Heart right ventricle (tissue), 16 donors: Measurements from ENCODE around the gene TENT4B. TPM values are rescaled to one million over a fixed set of nuclear protein-coding genes. Genes with fewer than 3 reads are reported as not detected.

ENCODE experiments used
- ATAC-seq, 8 donors: fragments of 200-7000 bp; cut with Tn5 transposase; one replicate each; pipeline ENCODE4 v1.9.1; 2020; ENCODE audit warnings: mild to moderate bottlenecking in 8 of 8, moderate library complexity in 8 of 8, moderate number of reproducible peaks in 1 of 8
- DNase-seq, 2 donors: peaks; one replicate each; pipeline ENCODE4 v3.0.0-alpha.2; 2020
- H3K27ac ChIP-seq, 10 donors: fragments of 200-600 bp; sonication (generic) in 2 of 10; one replicate each; pipeline versions ENCODE4 v1.5.0 to v1.8.0; 2020 to 2022; ENCODE audit warnings: mild to moderate bottlenecking in 3 of 10
- H3K27me3 ChIP-seq, 7 donors: fragments of 200-600 bp; one replicate each; pipeline ENCODE4 v1.8.0; 2021 to 2022; ENCODE audit warnings: mild to moderate bottlenecking in 2 of 7
- H3K36me3 ChIP-seq, 9 donors: fragments of 200-600 bp; sonication (generic) in 1 of 9; one replicate each; pipeline versions ENCODE4 v1.5.0 to v1.8.0; 2020 to 2022; ENCODE audit warnings: mild to moderate bottlenecking in 2 of 9
- H3K4me1 ChIP-seq, 9 donors: fragments of 200-600 bp; sonication (generic) in 1 of 9; one replicate each; pipeline versions ENCODE4 v1.5.0 to v1.8.0; 2020 to 2022; ENCODE audit warnings: mild to moderate bottlenecking in 4 of 9
- H3K4me3 ChIP-seq, 10 donors: fragments of 200-600 bp; sonication (generic) in 2 of 10; one replicate each; pipeline versions ENCODE4 v1.5.0 to v1.8.0; 2020 to 2022; ENCODE audit warnings: mild to moderate bottlenecking in 7 of 10, moderate library complexity in 2 of 10
- H3K9me3 ChIP-seq, 11 donors: fragments of 200-600 bp in 10 of 11; sonication (generic) in 2 of 11; one replicate each; pipeline versions ENCODE4 v1.5.0 to v1.8.0; 2013 to 2022; ENCODE audit warnings: mild to moderate bottlenecking in 2 of 11, control low read depth in 1 of 11, moderate library complexity in 1 of 11
- WGBS, 2 donors: extraction: QIAGEN DNeasy Blood & Tissue Kit; methylation state at CpG; one replicate each; pipeline ENCODE4 v1.1.7; 2013; ENCODE audit warnings: inconsistent platforms in 1 of 2; 5-methylcytosine and 5-hydroxymethylcytosine counted together
- intact Hi-C, 10 donors: fragments of 100-400 bp; cut with DNase I; formaldehyde crosslinking; loops; one replicate each; pipeline versions ENCODE4 v1.11.1 to v1.14.2; 2022
- polyA plus RNA-seq, 2 donors: library from polyadenylated mRNA; stranded (reverse); fragments of 200-250 nt; gene quantifications; one replicate each; pipeline ENCODE4 v1.2.3, GENCODE V29; 2013
- total RNA-seq, 10 donors: library from RNA; stranded (reverse); fragmentation: NEBNext Ultra II Directional in 3 of 10; extraction: Animal tissue kit (Norgen Biotek cat#: 25700) in 3 of 10; gene quantifications; one replicate each; pipeline versions ENCODE4 v1.2.1 to v1.2.4, GENCODE V29; 2021 to 2023
- TF ChIP-seq, protein P1 (sequence below), 9 donors: fragments of 200-600 bp; sonication (generic) in 2 of 9; IDR thresholded peaks; one replicate each; pipeline versions ENCODE4 v1.5.0 to v1.8.0; 2021 to 2022; ENCODE audit warnings: antibody characterized with exemption in 9 of 9, mild to moderate bottlenecking in 5 of 9, moderate library complexity in 1 of 9
- donor health status: Arrhythmogenic right ventricular cardiomyopathy.
- donor health status: ischemic (EF 13 %, LVEDD 7.1; RV severe dilation, severe dysfunction).
- donor health status: healthy with polysubstance abuse.
- donor health status: DM: no; HTN: yes; CAD: no.
- donor health status: DM: no; HTN: no; CAD: no.
- donor health status: ischemic (EF 25% LVEDD 6.9; RV normal size, moderate dysfunction).
- donor health status: ischemic (EF 25% LVEDD 5.7; RV mildly dilated, moderate dysfunction).
- donor health status: healthy.
- donor health status: DM: yes; HTN: yes; CAD: no.
- donor health status: Ischemic cardiomyopathy.
- donor health status: ischemic (EF 35%, LVEDD 5.7; RV mildly dilated, moderate dysfunction).
- donor health status: nonischemic (EF 11% LVEDD 7.7; RV severe dilation, severe dysfunction).
- donor health status: DM: yes; HTN: yes; CAD: no.
- donor health status: PGD.
- donor health status: ischemic (EF 29% LVEDD 5.4; RV normal size, mild dysfunction).
- donor health status: nonischemic (EF 23%, LVEDD 6.1; RV moderate dilation, normal function).

TENT4B gene
- total and polyA plus RNA-seq, 12 donors: 2.7 to 8.6 (median 6.4) TPM

- intact Hi-C loops: no loop called here
- H3K4me1 ChIP-seq: peaks cover 0 to 78% (median 0%) of the 10 kb centered on the region in 9 donors
- H3K4me3 ChIP-seq: no peak overlapping the region
- peak overlapping the region in 1 of 10 donors; percentile 93 for H3K27ac ChIP-seq
- H3K36me3 ChIP-seq: no peaks in the 10 kb centered on the region
- DNase-seq: no peak
- no peaks in the 10 kb centered on the region for H3K9me3 ChIP-seq
- WGBS, 2 donors: 81 to 84% methylated on average over 15 of the region's 15 CpGs
- no peak for ATAC-seq
- TF ChIP-seq, protein P1, sequence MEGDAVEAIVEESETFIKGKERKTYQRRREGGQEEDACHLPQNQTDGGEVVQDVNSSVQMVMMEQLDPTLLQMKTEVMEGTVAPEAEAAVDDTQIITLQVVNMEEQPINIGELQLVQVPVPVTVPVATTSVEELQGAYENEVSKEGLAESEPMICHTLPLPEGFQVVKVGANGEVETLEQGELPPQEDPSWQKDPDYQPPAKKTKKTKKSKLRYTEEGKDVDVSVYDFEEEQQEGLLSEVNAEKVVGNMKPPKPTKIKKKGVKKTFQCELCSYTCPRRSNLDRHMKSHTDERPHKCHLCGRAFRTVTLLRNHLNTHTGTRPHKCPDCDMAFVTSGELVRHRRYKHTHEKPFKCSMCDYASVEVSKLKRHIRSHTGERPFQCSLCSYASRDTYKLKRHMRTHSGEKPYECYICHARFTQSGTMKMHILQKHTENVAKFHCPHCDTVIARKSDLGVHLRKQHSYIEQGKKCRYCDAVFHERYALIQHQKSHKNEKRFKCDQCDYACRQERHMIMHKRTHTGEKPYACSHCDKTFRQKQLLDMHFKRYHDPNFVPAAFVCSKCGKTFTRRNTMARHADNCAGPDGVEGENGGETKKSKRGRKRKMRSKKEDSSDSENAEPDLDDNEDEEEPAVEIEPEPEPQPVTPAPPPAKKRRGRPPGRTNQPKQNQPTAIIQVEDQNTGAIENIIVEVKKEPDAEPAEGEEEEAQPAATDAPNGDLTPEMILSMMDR (IDR thresholded peaks at IDR 0.05): no peak
- no peaks in the 10 kb centered on the region for H3K27me3 ChIP-seq
Observed at GRCh38 chr16:50271148-50272041, 118.3 kb downstream of the TENT4B start.

- Histone ChIP-seq H3K4me3 (no peak overlapping the region), H3K27ac (peak overlapping the region in 1 of 10 donors; percentile 93), H3K36me3 (no peaks in the 10 kb centered on the region), H3K4me1 (peaks cover 0 to 78% (median 0%) of the 10 kb centered on the region in 9 donors), H3K9me3 (peaks cover 0 to 3% (median 0%) of the 10 kb centered on the region in 11 donors), H3K27me3 (no peaks in the 10 kb centered on the region)
- WGBS, 2 donors: 80 to 87% methylated on average over 7 of the region's 7 CpGs
- intact Hi-C loops: no loop called here
- DNase-seq (no peak), ATAC-seq (no peak)
- TF ChIP-seq, protein P1 (IDR thresholded peaks at IDR 0.05): no peak
Observed at GRCh38 chr16:50272111-50272571, 119.0 kb downstream of the TENT4B start.

DNA sequence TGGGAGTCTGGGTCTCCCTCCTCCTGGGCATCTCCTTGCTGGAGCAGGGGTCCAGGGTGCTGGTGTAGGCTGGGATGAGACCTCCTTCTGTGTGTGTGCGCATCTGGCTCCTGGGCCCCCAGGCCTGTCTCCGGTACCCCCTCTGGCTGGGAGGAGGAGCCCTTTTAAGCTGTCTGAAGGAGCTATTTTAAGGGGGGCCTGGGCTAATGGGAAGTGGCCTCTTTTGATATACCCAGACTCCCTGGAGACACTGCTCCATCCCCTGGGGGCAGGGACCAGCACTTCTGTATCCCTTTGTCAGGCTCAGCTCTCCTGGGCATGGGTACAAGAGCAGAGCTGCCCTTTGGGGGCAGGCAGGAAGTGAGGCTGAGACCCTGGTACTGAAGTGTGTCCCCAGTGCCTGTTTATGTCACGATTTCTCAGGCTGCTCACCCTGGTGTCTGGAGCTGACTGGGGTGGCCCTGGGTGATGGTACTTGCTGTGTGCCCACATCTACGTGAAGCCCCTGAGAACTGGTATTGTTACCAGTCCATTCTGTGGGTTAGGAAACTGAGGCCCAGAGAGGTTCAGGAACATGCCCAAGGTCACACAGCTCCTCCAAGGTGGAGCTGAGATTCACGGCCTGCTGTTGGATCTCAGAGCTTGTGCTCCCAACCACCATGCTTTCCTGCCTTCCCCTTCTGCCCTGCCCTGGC is 119.7 kb downstream of the TENT4B start:
- TF ChIP-seq, protein P1 (IDR thresholded peaks at IDR 0.05): no peak
- no peak overlapping the region for H3K4me3 ChIP-seq
- 92 to 94% methylated on average over 5 of the region's 5 CpGs for WGBS, 2 donors

DNA sequence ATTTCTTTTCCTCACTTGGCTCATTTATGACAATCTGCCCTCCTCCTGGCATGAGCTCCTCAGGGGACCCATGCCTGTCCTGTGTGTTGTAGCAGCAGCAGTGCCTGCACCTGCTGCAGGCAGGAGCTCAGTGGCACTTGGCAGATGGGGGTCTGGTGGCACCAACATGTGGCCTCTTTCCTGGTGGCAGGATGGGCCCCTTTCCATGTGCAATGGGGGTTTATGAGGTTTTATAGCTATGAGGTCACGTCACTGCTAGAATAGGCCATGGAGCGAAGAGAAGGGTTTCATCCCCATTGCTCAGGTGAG is 120.2 kb downstream of the TENT4B start:
- Histone ChIP-seq H3K27ac (peak overlapping the region in 1 of 10 donors; percentile 93), H3K36me3 (no peaks in the 10 kb centered on the region), H3K27me3 (no peaks in the 10 kb centered on the region), H3K4me3 (peak overlapping the region in 1 of 10 donors; percentile 55), H3K4me1 (peaks cover 0 to 78% (median 0%) of the 10 kb centered on the region in 9 donors), H3K9me3 (peaks cover 0 to 3% (median 0%) of the 10 kb centered on the region in 11 donors)
- no peak for ATAC-seq
- 94 to 97% methylated on average over 2 of the region's 2 CpGs for WGBS, 2 donors
- DNase-seq: no peak
- intact Hi-C loops: no loop called here
- TF ChIP-seq, protein P1 (IDR thresholded peaks at IDR 0.05): no peak

More for the DNA sequence above, 119.7 kb downstream of the TENT4B start:
- Histone ChIP-seq H3K27me3 (no peaks in the 10 kb centered on the region), H3K27ac (peak overlapping the region in 1 of 10 donors; percentile 93), H3K4me1 (peaks cover 0 to 78% (median 0%) of the 10 kb centered on the region in 9 donors), H3K36me3 (no peaks in the 10 kb centered on the region), H3K9me3 (peaks cover 0 to 3% (median 0%) of the 10 kb centered on the region in 11 donors)
- DNase-seq: no peak
- no peak for ATAC-seq
- intact Hi-C loops: no loop called here
